Activated CD4-positive, alpha-beta memory T cell treated with anti-CD3 and anti-CD28 coated beads for 36 hours (primary cell): ENCODE measurements around the gene FAT4. TPM values are rescaled to one million over a fixed set of nuclear protein-coding genes. Genes with fewer than 3 reads are reported as not detected.

Experiments used
- CTCF ChIA-PET: fragments of 350-600 bp; sonication (Branson Sonifier 250); formaldehyde crosslinking; loops from one replicate; lab custom pipeline; 2021; ENCODE audit warnings: antibody characterized with exemption, inconsistent platforms; lab: Charles Lee
- POLR2A ChIA-PET: fragments of 350-600 bp; sonication (Branson Sonifier 250); formaldehyde crosslinking; loops from one replicate; lab custom pipeline; 2021; ENCODE audit warnings: antibody characterized with exemption; lab: Charles Lee
- DNase-seq: peaks from one replicate; pipeline ENCODE4 v3.0.0-alpha.2; 2020
- H3K27ac Mint-ChIP-seq: one replicate; pipeline ENCODE4 v1.8.0; 2021; ENCODE audit warnings: mixed read lengths
- H3K27me3 Mint-ChIP-seq: one replicate; pipeline ENCODE4 v1.8.0; 2021; ENCODE audit warnings: mixed read lengths
- H3K36me3 Mint-ChIP-seq: one replicate; pipeline ENCODE4 v1.8.0; 2021; ENCODE audit warnings: mixed read lengths
- H3K4me1 Mint-ChIP-seq: one replicate; pipeline ENCODE4 v1.8.0; 2021; ENCODE audit warnings: low read depth, mixed read lengths
- H3K4me3 Mint-ChIP-seq: one replicate; pipeline ENCODE4 v1.8.0; 2021; ENCODE audit warnings: mild to moderate bottlenecking, mixed read lengths
- H3K9me3 Mint-ChIP-seq: one replicate; pipeline ENCODE4 v1.8.0; 2021; ENCODE audit warnings: mixed read lengths
- intact Hi-C: fragments of 100-400 bp; cut with micrococcal nuclease; formaldehyde crosslinking; loops from one replicate; pipeline ENCODE4 v1.15.1; 2023
- total RNA-seq, 2 experiments: library from RNA; stranded (reverse); gene quantifications; one replicate each; pipeline ENCODE4 v1.2.3, GENCODE V29; 2021

The FAT4 gene, protein sequence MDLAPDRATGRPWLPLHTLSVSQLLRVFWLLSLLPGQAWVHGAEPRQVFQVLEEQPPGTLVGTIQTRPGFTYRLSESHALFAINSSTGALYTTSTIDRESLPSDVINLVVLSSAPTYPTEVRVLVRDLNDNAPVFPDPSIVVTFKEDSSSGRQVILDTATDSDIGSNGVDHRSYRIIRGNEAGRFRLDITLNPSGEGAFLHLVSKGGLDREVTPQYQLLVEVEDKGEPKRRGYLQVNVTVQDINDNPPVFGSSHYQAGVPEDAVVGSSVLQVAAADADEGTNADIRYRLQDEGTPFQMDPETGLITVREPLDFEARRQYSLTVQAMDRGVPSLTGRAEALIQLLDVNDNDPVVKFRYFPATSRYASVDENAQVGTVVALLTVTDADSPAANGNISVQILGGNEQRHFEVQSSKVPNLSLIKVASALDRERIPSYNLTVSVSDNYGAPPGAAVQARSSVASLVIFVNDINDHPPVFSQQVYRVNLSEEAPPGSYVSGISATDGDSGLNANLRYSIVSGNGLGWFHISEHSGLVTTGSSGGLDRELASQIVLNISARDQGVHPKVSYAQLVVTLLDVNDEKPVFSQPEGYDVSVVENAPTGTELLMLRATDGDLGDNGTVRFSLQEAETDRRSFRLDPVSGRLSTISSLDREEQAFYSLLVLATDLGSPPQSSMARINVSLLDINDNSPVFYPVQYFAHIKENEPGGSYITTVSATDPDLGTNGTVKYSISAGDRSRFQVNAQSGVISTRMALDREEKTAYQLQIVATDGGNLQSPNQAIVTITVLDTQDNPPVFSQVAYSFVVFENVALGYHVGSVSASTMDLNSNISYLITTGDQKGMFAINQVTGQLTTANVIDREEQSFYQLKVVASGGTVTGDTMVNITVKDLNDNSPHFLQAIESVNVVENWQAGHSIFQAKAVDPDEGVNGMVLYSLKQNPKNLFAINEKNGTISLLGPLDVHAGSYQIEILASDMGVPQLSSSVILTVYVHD (N-terminal part only)
- total RNA-seq: not detected

DNA sequence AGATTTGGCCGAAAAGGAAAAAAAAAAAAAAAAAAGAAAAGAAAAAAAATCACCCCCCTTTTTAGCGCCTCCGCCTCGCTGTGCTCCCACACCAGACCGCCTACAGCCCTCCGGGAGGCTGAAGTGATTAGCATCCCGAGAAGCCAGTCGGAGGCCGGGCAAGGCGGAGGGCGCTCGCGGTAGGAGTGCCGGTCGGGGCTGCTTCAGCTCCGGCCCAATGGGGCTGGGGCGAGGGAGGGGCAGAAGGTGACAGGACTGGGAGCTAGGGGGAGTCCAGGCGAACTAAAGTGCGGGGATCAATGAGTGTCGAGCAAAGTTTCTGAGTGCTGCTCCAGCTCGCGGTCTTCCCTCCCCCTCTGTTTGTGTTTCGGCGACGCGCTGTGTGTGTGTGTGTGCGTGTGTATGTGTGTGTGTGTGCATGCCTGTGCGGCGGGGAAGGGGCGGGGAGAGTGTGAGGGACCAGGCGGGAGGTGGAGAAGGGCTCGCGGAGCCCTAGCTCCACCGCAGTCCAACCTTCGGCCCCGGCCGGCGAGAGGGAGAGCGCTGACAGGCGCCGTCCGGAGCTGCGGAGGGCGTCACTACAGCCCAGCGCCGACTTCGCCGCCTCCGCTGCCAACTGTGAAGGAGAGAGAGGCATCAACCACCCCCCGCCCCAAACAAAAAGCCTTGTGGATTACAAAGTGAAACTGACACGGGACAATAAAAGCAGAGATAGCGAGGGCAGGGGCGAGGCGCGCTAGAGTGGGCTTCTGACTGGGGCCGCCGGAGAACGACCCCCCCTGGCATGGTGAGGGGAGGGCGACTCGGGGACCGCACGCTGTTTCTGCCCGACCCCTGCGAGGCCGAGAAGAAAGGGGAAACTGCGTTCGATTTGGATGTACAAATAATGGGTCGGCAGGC is at the start of gene FAT4:
FAT4 (plus strand) TSS at position 280 of the 900 bp plus-strand sequence. CDS start 1,457 bp downstream, outside the sequence.
- Mint-ChIP-seq H3K27me3 (peaks cover 63% of the 10 kb centered on the region), H3K9me3 (no peaks in the 10 kb centered on the region), H3K36me3 (no peaks in the 10 kb centered on the region), H3K27ac (no peak within 1 kb of the TSS), H3K4me1 (peaks cover 27% of the 10 kb centered on the region), H3K4me3 (peak within 1 kb of the TSS; percentile 70)
- peak; percentile 58 for DNase-seq
- POLR2A ChIA-PET: no interaction called here
- CTCF ChIA-PET: interaction anchor here (1.3 kb wide), 1 partner anchor 11 kb away, joined by 3 read pairs; no protein-coding TSS in a partner anchor
- intact Hi-C loops: loop anchor here (2.0 to 10.0 kb wide), 3 partner anchors 430 to 1810 kb away; no protein-coding TSS in a partner anchor

DNA sequence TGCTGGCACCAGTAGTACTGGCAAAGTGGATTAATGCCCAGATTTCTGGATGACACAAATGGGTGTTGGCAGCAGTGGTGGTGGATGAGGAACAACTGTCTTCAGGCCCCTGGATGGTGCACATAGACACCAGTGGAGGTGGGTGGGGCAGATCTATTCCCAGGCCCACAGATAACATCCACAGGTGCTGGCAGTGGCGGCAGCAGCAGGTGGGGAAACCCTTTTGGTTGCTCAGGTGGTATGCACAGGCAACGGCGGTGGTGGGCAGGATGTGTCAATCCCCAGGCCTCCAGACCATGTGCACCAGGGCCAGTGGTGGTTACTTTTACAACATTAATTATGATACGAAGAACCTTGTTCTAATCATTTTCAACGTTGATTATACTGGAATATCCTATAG is 48.9 kb upstream of the FAT4 start:
- Mint-ChIP-seq H3K36me3 (no peaks in the 10 kb centered on the region), H3K9me3 (no peaks in the 10 kb centered on the region), H3K4me1 (no peaks in the 10 kb centered on the region), H3K27ac (no peak overlapping the region), H3K4me3 (no peak overlapping the region), H3K27me3 (no peaks in the 10 kb centered on the region)
- intact Hi-C loops: no loop called here
- POLR2A ChIA-PET: no interaction called here
- no peak for DNase-seq
- CTCF ChIA-PET: no interaction called here

DNA sequence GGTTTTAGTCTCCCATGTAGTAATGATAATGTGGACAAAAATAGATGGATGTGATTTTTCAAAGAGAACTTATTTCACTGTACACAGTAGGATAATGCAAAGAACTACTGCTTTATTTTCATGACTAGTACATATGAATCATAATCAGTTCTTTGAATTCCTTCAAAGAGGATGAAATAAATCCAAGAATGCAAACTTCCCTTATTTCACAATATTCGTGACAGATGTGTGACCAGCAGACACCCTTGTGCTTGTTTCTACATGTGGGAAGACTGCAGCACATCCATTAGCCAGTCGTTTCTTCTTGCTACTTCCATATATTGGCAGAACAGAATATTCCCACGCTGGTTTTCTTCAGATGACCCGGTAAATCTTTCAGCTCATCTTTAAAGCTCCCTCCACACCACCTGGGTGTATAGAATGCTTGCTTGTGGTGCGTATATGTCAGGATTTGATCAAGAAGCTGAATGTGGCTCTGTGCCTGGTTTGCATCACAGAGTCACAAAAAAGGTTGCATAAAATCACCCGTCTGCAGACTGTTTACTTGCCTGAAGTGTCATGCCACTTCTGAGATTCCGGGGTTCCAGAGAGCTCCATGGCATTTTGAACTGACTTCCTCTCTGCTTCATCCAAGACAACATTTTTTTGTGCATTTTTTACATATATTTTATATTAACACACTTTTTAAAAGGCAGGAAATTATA is 47.7 kb upstream of the FAT4 start:
- Mint-ChIP-seq H3K27me3 (no peaks in the 10 kb centered on the region), H3K4me3 (no peak overlapping the region), H3K9me3 (no peaks in the 10 kb centered on the region), H3K4me1 (no peaks in the 10 kb centered on the region), H3K27ac (no peak overlapping the region), H3K36me3 (no peaks in the 10 kb centered on the region)
- intact Hi-C loops: no loop called here
- ChIA-PET CTCF (no interaction called here), POLR2A (no interaction called here)
- DNase-seq: no peak

DNA sequence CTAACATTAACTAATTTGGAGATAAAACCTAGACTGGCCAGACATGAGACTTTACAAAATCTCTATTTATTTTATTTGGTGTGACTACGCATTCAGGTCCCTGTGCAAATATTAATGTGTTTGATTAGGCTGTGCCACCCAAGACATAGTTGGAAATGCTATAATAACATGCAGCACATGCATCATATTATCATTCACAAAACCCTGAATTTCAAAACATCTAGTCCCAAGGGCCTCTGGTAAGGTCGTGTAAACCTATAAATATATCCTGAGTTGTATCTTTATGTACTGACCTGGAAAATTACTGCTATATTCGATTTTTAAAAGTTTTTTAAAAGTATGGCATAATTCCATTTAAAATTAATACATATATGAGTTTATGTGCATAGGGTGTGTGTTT is 47.1 kb upstream of the FAT4 start:
- H3K27ac Mint-ChIP-seq: no peak overlapping the region
- H3K4me1 Mint-ChIP-seq: no peaks in the 10 kb centered on the region
- intact Hi-C loops: no loop called here
- no peaks in the 10 kb centered on the region for H3K27me3 Mint-ChIP-seq
- DNase-seq: no peak
- H3K36me3 Mint-ChIP-seq: no peaks in the 10 kb centered on the region
- ChIA-PET POLR2A (no interaction called here), CTCF (no interaction called here)
- no peaks in the 10 kb centered on the region for H3K9me3 Mint-ChIP-seq
- no peak overlapping the region for H3K4me3 Mint-ChIP-seq

DNA sequence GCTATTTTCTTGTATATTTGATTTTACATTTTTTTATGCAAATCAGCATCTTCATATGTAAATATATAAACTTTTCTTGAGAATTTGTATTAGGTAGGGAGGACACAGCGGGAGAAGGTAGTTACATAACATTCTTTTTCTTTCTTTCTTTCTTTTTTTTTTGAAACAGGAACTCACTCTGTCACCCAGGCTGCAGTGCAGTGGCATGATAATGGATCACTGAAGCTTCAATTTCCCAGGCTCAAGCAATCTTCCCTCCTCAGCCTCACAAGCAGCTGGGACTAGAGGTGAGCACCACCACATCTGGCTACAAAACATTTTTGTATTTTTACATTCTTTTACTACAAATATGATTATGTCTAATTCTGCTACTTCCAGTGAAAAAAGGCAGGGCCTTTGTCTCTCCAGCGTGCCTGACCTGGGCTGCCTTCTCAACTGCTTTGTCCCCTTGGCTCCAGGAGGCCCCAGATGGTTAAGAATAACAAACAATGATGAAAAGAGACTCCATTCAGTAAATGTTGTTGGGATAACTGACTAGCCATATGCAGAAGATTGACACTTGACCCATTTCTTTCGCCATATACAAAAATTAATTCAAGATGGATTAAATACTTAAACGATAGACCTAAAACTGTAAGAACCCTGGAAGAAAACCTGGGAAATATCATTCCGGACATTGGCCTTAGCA is 46.5 kb upstream of the FAT4 start:
- CTCF ChIA-PET: no interaction called here
- H3K4me3 Mint-ChIP-seq: no peak overlapping the region
- POLR2A ChIA-PET: no interaction called here
- no peak for DNase-seq
- no peaks in the 10 kb centered on the region for H3K27me3 Mint-ChIP-seq
- H3K36me3 Mint-ChIP-seq: no peaks in the 10 kb centered on the region
- no peak overlapping the region for H3K27ac Mint-ChIP-seq
- no peaks in the 10 kb centered on the region for H3K4me1 Mint-ChIP-seq
- no peaks in the 10 kb centered on the region for H3K9me3 Mint-ChIP-seq
- intact Hi-C loops: no loop called here

DNA sequence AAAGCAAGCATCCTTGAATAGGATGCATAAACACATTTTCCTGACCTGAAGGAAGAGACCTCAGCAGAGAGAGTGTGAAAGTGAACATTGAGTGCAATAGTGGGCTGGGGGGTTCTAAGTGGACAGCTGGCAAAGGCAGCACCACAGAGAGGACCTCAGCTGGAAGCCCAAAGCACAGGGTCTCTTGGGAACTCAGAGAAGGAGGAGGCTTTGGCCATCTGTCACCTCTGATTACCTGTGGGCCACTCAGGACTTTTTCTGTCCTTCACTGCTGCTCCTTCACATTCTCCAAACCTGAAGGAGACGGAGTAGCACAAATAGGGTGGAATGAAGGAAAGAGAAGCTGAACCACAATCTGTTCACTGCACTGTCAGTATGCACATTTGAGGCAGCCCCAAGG is 37.9 kb upstream of the FAT4 start:
- ChIA-PET POLR2A (no interaction called here), CTCF (no interaction called here)
- no peak overlapping the region for H3K27ac Mint-ChIP-seq
- intact Hi-C loops: no loop called here
- H3K4me1 Mint-ChIP-seq: no peaks in the 10 kb centered on the region
- no peaks in the 10 kb centered on the region for H3K36me3 Mint-ChIP-seq
- H3K9me3 Mint-ChIP-seq: no peaks in the 10 kb centered on the region
- no peak overlapping the region for H3K4me3 Mint-ChIP-seq
- no peaks in the 10 kb centered on the region for H3K27me3 Mint-ChIP-seq
- DNase-seq: no peak

DNA sequence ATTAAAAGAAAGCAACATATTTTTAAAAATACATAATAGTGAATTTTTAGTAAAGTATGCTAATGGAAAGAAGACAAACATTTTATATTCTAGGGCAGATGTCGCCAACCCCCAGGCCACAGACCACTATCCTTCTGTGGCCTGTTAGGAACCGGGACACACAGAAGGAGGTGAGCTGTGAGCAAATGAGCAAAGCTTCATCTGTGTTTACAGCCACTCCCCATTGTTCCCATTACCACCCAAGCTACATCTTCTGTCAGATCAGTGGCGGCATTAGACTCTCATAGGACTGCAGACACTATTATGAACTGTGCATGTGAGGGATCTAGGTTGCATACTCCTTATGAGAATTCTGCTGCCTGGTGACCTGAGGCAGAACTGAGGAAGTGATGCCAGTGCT is 37.0 kb upstream of the FAT4 start:
- DNase-seq: no peak
- Mint-ChIP-seq H3K27ac (no peak overlapping the region), H3K4me3 (no peak overlapping the region), H3K27me3 (no peaks in the 10 kb centered on the region), H3K9me3 (no peaks in the 10 kb centered on the region), H3K36me3 (no peaks in the 10 kb centered on the region), H3K4me1 (no peaks in the 10 kb centered on the region)
- POLR2A ChIA-PET: no interaction called here
- CTCF ChIA-PET: no interaction called here
- intact Hi-C loops: no loop called here

DNA sequence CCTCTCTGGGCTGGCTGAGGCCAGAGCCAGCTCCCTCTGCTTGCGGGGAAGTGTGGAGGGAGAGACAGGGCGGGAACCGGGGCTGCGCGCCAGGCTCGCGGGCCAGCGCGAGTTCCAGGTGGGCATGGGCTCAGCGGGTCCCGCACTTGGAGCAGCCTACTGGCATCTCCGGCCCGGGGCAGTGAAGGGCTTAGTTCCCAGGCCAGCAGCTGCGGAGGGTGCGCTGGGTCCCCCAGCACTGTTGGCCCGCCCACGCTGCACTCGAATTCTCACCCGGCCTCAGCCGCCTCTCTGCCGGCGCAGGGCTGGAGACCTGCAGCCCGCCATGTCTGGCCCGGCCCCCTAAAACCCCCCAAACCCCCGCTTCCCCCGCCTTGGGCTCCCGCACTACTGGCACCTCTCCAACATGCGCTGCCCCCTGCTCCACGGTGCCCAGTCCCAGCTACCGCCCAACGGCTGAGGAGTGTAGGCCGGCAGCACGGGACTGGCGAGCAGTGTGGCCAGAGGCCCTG is 33.8 kb upstream of the FAT4 start:
- H3K9me3 Mint-ChIP-seq: no peaks in the 10 kb centered on the region
- DNase-seq: no peak
- POLR2A ChIA-PET: no interaction called here
- H3K4me3 Mint-ChIP-seq: no peak overlapping the region
- intact Hi-C loops: no loop called here
- CTCF ChIA-PET: no interaction called here
- H3K4me1 Mint-ChIP-seq: no peaks in the 10 kb centered on the region
- no peaks in the 10 kb centered on the region for H3K27me3 Mint-ChIP-seq
- no peaks in the 10 kb centered on the region for H3K36me3 Mint-ChIP-seq
- H3K27ac Mint-ChIP-seq: no peak overlapping the region

DNA sequence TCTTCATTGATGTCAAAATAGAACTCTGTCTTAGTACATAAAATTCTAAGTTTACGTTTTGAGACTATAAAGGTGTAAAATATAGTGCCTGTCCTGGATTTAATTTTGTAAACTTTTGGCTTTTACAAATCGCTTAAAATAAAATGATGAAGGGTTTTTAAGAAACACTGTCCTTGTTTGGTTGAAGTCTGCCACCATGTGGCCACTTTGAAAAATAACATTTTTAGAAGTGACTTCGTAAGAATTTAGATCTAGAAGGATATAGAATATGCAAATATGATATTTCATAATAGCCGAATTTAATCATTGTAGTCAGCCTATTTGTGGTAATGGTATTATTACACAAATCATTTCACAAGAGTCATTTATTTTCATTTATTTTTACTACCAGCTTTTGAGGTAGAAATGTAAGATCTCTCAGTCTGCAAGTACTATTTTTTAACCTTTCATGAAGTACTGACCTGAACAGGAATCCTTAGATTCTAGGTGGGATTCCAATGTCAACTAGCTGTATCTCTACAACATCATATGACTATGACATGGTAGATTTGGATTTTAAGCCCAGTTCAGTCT is 31.0 kb upstream of the FAT4 start:
- ChIA-PET POLR2A (no interaction called here), CTCF (interaction anchor here (0.9 to 3.0 kb wide), 4 partner anchors 8 to 950 kb away, joined by 3 to 13 read pairs (median 3); no protein-coding TSS in a partner anchor)
- no peaks in the 10 kb centered on the region for H3K9me3 Mint-ChIP-seq
- no peak for DNase-seq
- no peaks in the 10 kb centered on the region for H3K27me3 Mint-ChIP-seq
- H3K36me3 Mint-ChIP-seq: no peaks in the 10 kb centered on the region
- H3K4me3 Mint-ChIP-seq: no peak overlapping the region
- H3K27ac Mint-ChIP-seq: no peak overlapping the region
- intact Hi-C loops: no loop called here
- H3K4me1 Mint-ChIP-seq: no peaks in the 10 kb centered on the region

DNA sequence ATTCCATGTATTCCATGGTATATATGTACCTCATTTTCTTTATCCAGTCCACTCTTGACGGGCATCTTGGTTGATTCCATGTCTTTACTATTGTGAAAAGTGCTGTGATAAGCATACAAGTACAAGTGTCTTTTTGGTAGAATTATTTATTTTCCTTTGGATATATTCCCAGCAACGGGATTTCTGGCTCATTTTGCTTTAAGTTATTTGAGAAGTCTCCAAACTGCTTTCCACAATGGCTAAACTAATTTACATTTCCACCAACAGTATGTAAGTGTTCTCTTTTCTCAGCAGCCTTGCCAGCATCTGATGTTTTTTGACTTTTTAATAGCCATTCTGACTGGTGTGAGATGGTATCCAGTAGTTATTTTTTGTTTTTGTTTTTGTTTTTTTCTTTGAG is 17.6 kb upstream of the FAT4 start:
- H3K4me1 Mint-ChIP-seq: no peaks in the 10 kb centered on the region
- no peak for DNase-seq
- H3K27me3 Mint-ChIP-seq: no peaks in the 10 kb centered on the region
- no peaks in the 10 kb centered on the region for H3K36me3 Mint-ChIP-seq
- H3K9me3 Mint-ChIP-seq: peaks cover 4% of the 10 kb centered on the region
- H3K4me3 Mint-ChIP-seq: no peak overlapping the region
- no peak overlapping the region for H3K27ac Mint-ChIP-seq
- ChIA-PET POLR2A (no interaction called here), CTCF (no interaction called here)
- intact Hi-C loops: no loop called here
